HTERT RPE-1 (cell line): ENCODE results near the gene PKMYT1.
"Not testable (repeated sequence)": the region's sequence is repeated elsewhere in the genome, so short reads cannot be mapped to it uniquely, and the experiment has no call there.

Source experiments
- in situ Hi-C: fragments of 300-500 bp; cut with MboI; formaldehyde crosslinking; loops from 4 replicates; pipeline ENCODE4 v1.14.3; 2020; ENCODE audit warnings: low sequenced_read_pairs

Gene PKMYT1

DNA sequence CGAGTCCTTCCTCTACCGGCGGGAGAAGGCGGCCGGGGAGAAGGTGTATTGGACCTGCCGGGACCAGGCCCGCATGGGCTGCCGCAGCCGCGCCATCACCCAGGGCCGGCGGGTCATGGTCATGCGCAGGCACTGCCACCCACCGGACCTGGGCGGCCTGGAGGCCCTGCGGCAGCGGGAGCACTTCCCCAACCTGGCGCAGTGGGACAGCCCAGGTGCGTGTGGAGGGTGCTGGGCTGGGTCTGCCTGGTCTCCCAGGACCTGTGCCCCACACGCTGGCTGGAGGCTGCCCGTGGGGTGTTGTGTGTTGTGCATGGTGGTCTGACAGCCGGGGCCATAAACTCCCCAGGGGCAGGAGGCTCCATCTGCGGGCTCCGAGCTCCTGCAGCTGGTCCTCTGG is 43.1 kb downstream of the PKMYT1 start:
- in situ Hi-C loops, result no loop called here

- in situ Hi-C loops, result no loop called here
Measured at GRCh38 chr16:2936436-2937011, 43.7 kb downstream of the PKMYT1 start.

GRCh38 chr16:2934450-2934849 is 45.8 kb downstream of the PKMYT1 start:
- in situ Hi-C loops, result no loop called here

DNA sequence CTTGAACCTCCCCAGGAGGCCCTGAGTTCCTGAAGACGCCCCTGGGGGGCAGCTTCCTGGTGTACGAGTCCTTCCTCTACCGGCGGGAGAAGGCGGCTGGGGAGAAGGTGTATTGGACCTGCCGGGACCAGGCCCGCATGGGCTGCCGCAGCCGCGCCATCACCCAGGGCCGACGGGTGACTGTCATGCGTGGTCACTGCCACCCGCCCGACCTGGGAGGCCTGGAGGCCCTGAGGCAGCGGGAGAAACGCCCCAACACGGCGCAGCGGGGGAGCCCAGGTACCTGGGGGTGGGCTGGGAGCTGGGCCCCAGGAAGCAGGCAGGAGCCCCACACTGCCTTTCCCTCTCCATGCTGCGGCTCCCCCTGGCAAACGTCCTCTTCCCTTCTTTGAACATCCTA is 46.5 kb downstream of the PKMYT1 start:
- in situ Hi-C loops, result no loop called here

- in situ Hi-C loops, result no loop called here
Measured at GRCh38 chr16:2933136-2933535, 47.1 kb downstream of the PKMYT1 start.

DNA sequence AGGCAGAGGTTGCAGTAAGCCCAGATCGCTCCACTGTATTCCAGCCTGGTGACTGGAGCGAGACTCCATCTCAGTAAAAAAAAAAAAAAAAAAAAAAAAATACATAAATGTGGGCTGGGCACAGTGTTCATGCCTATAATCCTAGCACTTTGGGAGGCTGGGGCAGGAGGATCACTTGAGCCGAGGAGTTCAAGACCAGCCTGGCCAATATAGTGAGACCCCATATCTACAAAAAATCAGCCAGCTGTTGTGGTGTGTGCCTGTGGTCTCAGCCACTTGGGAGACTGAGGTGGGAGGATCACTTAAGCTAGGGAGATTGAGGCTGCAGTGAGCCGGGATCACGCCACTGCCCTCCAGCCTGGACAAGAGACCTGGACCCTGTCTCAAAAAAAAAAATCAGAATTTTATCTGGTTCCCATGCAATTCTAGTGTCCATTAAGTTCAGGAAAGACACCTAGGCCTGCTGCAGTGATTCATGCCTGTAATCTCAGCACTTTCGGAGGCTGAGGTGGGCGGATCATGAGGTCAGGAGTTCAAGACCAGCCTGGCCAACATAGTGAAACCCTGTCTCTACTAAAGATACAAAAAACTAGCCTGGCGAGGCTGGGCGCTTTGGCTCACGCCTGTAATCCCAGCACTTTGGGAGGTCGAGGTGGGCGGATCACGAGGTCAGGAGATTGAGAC is 48.9 kb downstream of the PKMYT1 start:
- in situ Hi-C loops, result not testable (repeated sequence)

- in situ Hi-C loops, result no loop called here
Measured at GRCh38 chr16:2930236-2930635, 50.0 kb downstream of the PKMYT1 start.

GRCh38 chr16:2929693-2930092 is 50.6 kb downstream of the PKMYT1 start:
- in situ Hi-C loops, result no loop called here

- in situ Hi-C loops, result no loop called here
Measured at GRCh38 chr16:2928796-2929195, 51.5 kb downstream of the PKMYT1 start.

- in situ Hi-C loops, result not testable (repeated sequence)
Measured at GRCh38 chr16:2928151-2928550, 52.1 kb downstream of the PKMYT1 start.

DNA sequence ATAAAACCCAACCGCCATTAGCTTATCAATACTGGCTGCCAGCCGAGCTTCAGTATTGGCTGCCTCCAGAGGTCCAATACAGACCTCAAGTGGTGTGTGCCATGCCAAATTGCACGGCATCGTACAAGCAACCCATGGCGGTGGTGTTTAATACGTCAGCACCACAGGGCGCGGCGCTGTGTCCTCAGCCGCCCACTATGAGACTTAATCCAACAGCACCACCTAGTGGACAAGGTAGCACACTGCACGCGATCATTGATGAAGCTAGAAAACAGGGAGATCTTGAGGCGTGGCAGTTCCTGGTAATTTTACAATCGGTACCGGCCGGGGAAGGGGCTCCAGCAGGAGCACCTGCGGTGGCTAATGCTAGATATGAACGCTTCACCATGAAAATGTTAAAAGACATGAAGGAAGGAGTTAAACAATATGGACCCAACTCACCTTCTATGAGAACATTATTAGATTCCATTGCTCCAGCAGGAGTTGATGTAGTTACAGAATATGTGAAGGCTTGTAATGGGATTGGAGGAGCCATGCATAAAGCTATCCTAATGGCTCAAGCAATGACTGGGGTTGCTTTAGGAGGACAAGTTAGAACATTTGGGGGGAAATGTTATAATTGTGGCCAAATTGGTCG is 53.1 kb downstream of the PKMYT1 start:
- in situ Hi-C loops, result no loop called here

DNA sequence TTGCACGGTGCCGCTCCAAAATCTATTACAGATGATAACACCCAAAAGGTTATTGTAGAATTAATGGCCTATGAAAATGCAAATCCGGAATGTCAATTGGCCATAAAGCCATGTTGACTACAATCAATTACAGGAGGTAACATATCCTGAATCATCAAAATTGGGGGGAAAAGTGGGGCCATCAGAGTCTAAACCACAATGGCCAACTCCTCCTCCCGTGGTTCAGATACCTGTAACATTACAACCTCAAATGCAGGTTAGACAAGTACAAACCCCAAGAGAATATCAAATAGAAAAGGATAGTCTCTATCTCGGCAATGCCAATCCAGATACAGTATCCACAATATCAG is 53.6 kb downstream of the PKMYT1 start:
- in situ Hi-C loops, result no loop called here

DNA sequence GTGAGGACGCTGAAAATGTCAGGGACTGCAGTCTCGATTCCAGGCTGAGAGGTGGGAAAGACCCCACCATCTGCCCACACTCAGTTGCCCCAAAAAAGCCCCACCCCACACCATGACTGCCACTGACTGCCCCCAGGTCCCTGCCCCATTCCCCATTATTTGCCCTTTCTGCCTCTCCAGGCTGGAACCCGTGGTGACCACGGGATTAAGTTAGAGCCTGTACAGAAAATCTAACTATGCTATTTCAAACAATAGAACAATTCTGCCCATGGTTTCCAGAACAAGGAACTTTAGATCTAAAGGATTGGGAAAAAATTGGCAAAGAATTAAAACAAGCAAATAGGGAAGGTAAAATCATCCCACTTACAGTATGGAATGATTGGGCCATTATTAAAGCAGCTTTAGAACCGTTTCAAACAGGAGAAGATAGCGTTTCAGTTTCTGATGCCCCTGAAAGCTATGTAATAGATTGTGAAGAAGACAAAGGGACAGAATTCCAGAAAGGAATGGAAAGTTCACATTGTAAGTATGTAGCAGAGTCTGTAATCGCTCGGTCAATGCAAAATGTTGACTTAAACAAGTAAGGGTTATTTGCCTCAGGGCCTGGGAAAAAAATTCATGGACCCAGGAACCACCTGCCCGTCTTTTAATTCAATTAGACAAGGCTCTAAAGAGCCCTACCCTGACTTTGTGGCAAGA is 54.1 kb downstream of the PKMYT1 start:
- in situ Hi-C loops, result no loop called here

GRCh38 chr16:2924901-2925755 is 55.1 kb downstream of the PKMYT1 start:
- in situ Hi-C loops, result no loop called here

GRCh38 chr16:2923481-2923880 is 56.8 kb downstream of the PKMYT1 start:
- in situ Hi-C loops, result no loop called here
